KMS-11 (cell line): ENCODE measurements around the gene STX18.

Experiments
- H2AFZ ChIP-seq: fragments of 200-600 bp; sonication (generic); 2 replicates; pipeline ENCODE4 v1.6.1; 2016; ENCODE audit warnings: antibody characterized with exemption, mixed run types, low read depth
- H3K27ac ChIP-seq: fragments of 200-600 bp; sonication (generic); 2 replicates; pipeline ENCODE4 v1.6.1; 2016; ENCODE audit warnings: mild to moderate bottlenecking, mixed run types
- H3K27me3 ChIP-seq: fragments of 200-600 bp; sonication (generic); 2 replicates; pipeline ENCODE4 v1.6.1; 2017; ENCODE audit warnings: mild to moderate bottlenecking, low read depth, mixed run types, moderate library complexity; ENCODE audit not compliant: insufficient read depth
- H3K36me3 ChIP-seq: fragments of 200-600 bp; sonication (generic); 2 replicates; pipeline ENCODE4 v1.6.1; 2017; ENCODE audit warnings: mild to moderate bottlenecking, mixed run types; ENCODE audit not compliant: insufficient read depth
- H3K4me1 ChIP-seq: fragments of 200-600 bp; sonication (generic); 2 replicates; pipeline ENCODE4 v1.6.1; 2016; ENCODE audit warnings: mild to moderate bottlenecking, low read depth, mixed run types; ENCODE audit not compliant: poor library complexity, severe bottlenecking
- H3K4me2 ChIP-seq: fragments of 200-600 bp; sonication (generic); 2 replicates; pipeline ENCODE4 v1.7.0; 2016; ENCODE audit warnings: mild to moderate bottlenecking, mixed run types
- H3K4me3 ChIP-seq: fragments of 200-600 bp; sonication (generic); IDR thresholded peaks from 2 replicates; pipeline ENCODE4 v1.6.1; 2017; ENCODE audit warnings: low read depth, low read length, mixed read lengths; ENCODE audit not compliant: insufficient read depth
- H3K79me2 ChIP-seq: fragments of 200-600 bp; sonication (generic); 2 replicates; pipeline ENCODE4 v1.6.1; 2016; ENCODE audit warnings: low read depth, mixed run types; ENCODE audit not compliant: insufficient read depth
- H3K9ac ChIP-seq: fragments of 200-600 bp; sonication (generic); 2 replicates; pipeline ENCODE4 v1.6.1; 2016; ENCODE audit warnings: mild to moderate bottlenecking, mixed run types
- H4K20me1 ChIP-seq: fragments of 200-600 bp; sonication (generic); 2 replicates; pipeline ENCODE4 v1.6.1; 2016; ENCODE audit warnings: mild to moderate bottlenecking, mixed run types; ENCODE audit not compliant: insufficient read depth
- TF ChIP-seq, protein P1 (sequence below): fragments of 200-600 bp; sonication (generic); conservative IDR thresholded peaks from 2 replicates; pipeline ENCODE4 v1.6.1; 2017; ENCODE audit warnings: low read depth, mild to moderate bottlenecking, antibody characterized with exemption, low read length, moderate library complexity, mixed read lengths

The STX18 gene

DNA sequence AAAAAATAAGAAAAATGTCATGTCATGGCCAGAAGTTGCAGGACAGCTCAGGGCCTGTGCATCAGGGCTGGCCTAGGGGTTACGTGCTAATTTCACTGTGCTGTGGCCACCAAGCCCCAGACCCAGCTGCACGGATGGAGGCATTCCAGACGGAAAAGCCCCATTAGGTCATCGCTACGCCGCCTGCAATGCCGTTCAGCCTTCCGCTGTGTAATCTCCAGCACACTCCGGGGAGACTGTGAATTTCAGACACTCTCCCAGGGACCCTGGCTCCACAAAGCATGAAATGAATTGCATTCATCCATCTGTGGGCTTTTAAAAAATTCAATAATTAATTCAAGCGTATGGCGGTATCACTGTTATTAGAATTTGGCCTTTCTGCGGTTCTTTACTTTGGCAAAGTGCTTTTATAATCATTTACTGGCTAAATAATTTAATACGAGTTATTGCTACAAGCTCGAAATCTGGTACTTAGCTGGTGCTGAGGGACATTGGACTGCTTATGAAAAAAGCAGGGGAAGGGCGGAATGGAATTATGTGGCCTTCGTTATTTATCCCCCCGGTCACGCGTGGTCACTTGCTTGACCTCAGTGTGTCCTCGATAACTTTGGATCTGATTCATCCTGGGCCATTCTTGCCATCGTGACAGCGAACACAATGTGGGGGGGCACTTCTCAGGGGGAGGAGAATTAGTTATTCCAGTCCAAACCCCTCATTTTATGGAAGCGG, 164.0 kb downstream of the STX18 start:
- H3K36me3 ChIP-seq, result no peaks in the 10 kb centered on the region
- no peaks in the 10 kb centered on the region for H3K79me2 ChIP-seq
- H3K4me1 ChIP-seq, result no peaks in the 10 kb centered on the region
- TF ChIP-seq, protein P1, sequence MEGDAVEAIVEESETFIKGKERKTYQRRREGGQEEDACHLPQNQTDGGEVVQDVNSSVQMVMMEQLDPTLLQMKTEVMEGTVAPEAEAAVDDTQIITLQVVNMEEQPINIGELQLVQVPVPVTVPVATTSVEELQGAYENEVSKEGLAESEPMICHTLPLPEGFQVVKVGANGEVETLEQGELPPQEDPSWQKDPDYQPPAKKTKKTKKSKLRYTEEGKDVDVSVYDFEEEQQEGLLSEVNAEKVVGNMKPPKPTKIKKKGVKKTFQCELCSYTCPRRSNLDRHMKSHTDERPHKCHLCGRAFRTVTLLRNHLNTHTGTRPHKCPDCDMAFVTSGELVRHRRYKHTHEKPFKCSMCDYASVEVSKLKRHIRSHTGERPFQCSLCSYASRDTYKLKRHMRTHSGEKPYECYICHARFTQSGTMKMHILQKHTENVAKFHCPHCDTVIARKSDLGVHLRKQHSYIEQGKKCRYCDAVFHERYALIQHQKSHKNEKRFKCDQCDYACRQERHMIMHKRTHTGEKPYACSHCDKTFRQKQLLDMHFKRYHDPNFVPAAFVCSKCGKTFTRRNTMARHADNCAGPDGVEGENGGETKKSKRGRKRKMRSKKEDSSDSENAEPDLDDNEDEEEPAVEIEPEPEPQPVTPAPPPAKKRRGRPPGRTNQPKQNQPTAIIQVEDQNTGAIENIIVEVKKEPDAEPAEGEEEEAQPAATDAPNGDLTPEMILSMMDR, result no peak
- no peak overlapping the region for H3K4me2 ChIP-seq
- no peak overlapping the region for H3K4me3 ChIP-seq
- no peak overlapping the region for H3K9ac ChIP-seq
- H3K27me3 ChIP-seq, result no peaks in the 10 kb centered on the region
- no peak overlapping the region for H2AFZ ChIP-seq
- H3K27ac ChIP-seq, result no peak overlapping the region
- no peaks in the 10 kb centered on the region for H4K20me1 ChIP-seq

DNA sequence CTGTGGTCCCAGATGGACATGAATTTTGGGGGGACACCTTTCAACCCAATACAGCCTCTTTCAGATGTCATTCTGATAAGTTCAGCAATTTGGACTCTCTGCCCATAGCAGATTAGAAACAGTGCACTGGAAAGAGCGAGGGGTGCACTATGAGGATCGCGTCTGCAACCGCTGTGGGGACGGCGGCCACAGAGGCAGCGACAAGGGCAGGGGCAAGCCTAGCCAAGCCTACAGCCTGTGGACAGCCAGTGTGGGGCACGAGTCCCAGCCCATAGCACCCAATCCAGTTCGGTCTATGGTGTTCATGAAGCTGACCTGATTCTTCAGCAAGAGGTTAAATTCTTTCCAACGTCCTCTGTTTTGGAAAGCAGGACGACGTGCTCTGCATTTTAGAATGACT, 164.7 kb downstream of the STX18 start:
- Histone ChIP-seq H2AFZ (no peak overlapping the region), H3K4me1 (no peaks in the 10 kb centered on the region), H3K4me3 (no peak overlapping the region), H3K27ac (no peak overlapping the region), H4K20me1 (no peaks in the 10 kb centered on the region), H3K4me2 (no peak overlapping the region), H3K79me2 (no peaks in the 10 kb centered on the region), H3K9ac (no peak overlapping the region), H3K27me3 (no peaks in the 10 kb centered on the region), H3K36me3 (no peaks in the 10 kb centered on the region)
- TF ChIP-seq, protein P1, result no peak

- no peaks in the 10 kb centered on the region for H3K27me3 ChIP-seq
- no peak overlapping the region for H3K4me3 ChIP-seq
- no peaks in the 10 kb centered on the region for H4K20me1 ChIP-seq
- TF ChIP-seq, protein P1, result no peak
- no peak overlapping the region for H3K9ac ChIP-seq
- no peak overlapping the region for H2AFZ ChIP-seq
- H3K79me2 ChIP-seq, result no peaks in the 10 kb centered on the region
- H3K4me1 ChIP-seq, result no peaks in the 10 kb centered on the region
- H3K36me3 ChIP-seq, result no peaks in the 10 kb centered on the region
- no peak overlapping the region for H3K27ac ChIP-seq
- H3K4me2 ChIP-seq, result no peak overlapping the region
Measured at GRCh38 chr4:4376074-4376473, 165.8 kb downstream of the STX18 start.

- Histone ChIP-seq H2AFZ (no peak overlapping the region), H3K4me1 (no peaks in the 10 kb centered on the region), H4K20me1 (no peaks in the 10 kb centered on the region), H3K36me3 (no peaks in the 10 kb centered on the region), H3K79me2 (no peaks in the 10 kb centered on the region), H3K4me3 (no peak overlapping the region), H3K9ac (no peak overlapping the region), H3K27ac (no peak overlapping the region), H3K4me2 (no peak overlapping the region), H3K27me3 (no peaks in the 10 kb centered on the region)
- TF ChIP-seq, protein P1, result no peak
Measured at GRCh38 chr4:4374388-4375098, 167.3 kb downstream of the STX18 start.
